ENCODE results near the gene IL10RA.

DNA sequence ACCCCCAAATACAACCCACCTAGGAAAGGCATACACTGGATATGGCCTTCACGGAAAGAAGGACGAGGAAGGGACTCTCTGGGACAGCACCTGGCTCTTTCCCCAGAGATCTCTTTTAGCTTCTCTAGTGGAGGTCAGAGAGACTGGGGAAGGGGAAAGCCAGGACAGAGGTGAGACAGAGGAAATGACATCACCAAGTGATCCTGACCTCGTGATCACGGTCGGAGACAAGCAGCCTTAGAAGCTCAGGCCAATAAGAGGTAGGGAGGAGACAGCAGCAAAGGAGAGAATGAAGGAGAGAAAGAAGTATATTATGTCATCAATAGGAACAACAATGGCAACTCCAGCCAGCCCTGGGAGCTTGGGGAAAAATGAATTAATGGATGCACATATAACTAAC, 41.6 kb upstream of the IL10RA start:
- TF ChIP-seq, protein P1, sequence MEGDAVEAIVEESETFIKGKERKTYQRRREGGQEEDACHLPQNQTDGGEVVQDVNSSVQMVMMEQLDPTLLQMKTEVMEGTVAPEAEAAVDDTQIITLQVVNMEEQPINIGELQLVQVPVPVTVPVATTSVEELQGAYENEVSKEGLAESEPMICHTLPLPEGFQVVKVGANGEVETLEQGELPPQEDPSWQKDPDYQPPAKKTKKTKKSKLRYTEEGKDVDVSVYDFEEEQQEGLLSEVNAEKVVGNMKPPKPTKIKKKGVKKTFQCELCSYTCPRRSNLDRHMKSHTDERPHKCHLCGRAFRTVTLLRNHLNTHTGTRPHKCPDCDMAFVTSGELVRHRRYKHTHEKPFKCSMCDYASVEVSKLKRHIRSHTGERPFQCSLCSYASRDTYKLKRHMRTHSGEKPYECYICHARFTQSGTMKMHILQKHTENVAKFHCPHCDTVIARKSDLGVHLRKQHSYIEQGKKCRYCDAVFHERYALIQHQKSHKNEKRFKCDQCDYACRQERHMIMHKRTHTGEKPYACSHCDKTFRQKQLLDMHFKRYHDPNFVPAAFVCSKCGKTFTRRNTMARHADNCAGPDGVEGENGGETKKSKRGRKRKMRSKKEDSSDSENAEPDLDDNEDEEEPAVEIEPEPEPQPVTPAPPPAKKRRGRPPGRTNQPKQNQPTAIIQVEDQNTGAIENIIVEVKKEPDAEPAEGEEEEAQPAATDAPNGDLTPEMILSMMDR (IDR thresholded peaks at IDR 0.05): no peak
- no peak for TF ChIP-seq POLR2AphosphoS5 (IDR thresholded peaks at IDR 0.05; ENCODE audit: low read depth, low read length)
- TF ChIP-seq, protein P2, sequence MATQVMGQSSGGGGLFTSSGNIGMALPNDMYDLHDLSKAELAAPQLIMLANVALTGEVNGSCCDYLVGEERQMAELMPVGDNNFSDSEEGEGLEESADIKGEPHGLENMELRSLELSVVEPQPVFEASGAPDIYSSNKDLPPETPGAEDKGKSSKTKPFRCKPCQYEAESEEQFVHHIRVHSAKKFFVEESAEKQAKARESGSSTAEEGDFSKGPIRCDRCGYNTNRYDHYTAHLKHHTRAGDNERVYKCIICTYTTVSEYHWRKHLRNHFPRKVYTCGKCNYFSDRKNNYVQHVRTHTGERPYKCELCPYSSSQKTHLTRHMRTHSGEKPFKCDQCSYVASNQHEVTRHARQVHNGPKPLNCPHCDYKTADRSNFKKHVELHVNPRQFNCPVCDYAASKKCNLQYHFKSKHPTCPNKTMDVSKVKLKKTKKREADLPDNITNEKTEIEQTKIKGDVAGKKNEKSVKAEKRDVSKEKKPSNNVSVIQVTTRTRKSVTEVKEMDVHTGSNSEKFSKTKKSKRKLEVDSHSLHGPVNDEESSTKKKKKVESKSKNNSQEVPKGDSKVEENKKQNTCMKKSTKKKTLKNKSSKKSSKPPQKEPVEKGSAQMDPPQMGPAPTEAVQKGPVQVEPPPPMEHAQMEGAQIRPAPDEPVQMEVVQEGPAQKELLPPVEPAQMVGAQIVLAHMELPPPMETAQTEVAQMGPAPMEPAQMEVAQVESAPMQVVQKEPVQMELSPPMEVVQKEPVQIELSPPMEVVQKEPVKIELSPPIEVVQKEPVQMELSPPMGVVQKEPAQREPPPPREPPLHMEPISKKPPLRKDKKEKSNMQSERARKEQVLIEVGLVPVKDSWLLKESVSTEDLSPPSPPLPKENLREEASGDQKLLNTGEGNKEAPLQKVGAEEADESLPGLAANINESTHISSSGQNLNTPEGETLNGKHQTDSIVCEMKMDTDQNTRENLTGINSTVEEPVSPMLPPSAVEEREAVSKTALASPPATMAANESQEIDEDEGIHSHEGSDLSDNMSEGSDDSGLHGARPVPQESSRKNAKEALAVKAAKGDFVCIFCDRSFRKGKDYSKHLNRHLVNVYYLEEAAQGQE (IDR thresholded peaks at IDR 0.05; ENCODE audit: insufficient read depth in 1 of 2, low read depth in 2 of 2, low read length in 1 of 2): no peak
- TF ChIP-seq SIN3A (IDR thresholded peaks at IDR 0.05; ENCODE audit: borderline replicate concordance, insufficient read depth, low read depth, low read length): no peak
- no peak for TF ChIP-seq TCF7L2 (IDR thresholded peaks at IDR 0.05; ENCODE audit: low read depth, low read length)

All from Panc1 (cell line).